ENCODE results near the gene STK40.

The STK40 gene

DNA sequence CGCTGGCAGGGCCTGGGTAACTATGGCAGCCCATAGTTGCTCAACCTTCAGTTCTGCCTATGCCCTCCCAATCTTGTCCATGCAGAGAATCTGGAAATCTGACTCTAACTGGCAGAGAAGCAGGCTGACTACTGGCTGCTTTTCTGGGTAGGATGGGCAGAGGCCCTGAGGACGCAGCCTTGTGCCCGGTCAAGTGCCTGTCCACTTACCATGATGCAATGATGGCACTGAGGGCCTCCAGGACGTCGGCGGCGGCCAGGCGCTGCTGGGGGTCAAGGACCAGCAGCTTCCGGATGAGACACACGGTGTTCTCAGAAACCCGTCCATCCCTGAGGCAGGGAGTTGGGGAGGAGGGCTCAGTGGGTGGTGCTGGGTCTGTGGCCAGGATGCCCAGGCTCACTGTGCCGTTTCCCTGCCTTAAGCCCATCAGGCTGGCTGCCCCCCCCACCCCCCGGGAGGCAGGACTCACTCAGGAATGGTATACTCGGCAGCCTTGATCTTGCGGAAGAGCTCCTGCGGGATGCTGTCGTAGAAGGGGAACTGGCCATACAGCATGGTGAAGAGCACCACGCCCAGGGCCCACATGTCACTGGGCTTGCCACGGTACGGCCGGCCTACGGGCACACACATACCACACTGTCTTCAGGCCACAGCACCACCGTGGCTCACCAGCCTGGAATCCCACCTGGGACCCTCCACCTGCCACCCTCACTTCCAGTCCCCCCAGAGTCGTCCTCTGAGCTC, 41.9 kb downstream of the STK40 start:
- DNase-seq (ENCODE audit: low read depth) = no peak

DNA sequence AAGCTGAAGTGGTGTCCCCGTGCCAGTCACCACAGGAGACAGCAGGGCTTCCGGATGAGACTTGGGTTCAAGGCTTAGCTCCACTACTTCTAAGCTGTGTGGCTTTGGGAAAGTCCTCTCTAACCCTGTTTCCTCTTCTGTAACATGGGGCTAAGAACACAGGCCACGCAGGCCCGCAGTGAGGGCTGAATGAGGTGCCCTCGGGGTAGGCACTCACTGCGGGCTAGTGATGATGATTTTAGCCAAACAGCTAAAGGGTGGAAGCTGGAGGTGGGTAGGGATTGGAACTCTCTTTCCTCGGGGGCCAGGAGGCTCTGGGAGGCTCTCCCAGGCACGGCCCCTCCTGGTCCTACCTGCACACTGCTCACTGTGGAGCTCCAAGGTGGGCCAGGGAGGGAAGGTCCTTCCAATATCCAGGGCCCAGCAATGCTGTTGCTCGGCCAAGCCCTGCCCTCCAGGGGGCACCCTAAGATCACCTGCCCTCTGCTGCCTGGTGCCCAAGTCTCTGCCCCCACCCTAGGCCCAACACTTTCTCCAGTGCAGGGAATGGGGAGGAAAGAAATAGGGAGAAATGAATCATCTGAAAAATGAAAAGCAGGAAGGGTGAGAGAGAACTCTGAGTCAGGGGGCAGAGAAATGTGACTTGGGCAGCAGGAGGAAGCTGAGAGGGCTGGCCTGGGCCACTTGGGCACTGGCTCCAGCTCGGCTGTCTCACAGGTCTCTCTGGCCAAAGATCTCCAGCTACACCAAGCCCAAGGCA, 43.1 kb downstream of the STK40 start:
- no peak for DNase-seq (ENCODE audit: low read depth)

DNA sequence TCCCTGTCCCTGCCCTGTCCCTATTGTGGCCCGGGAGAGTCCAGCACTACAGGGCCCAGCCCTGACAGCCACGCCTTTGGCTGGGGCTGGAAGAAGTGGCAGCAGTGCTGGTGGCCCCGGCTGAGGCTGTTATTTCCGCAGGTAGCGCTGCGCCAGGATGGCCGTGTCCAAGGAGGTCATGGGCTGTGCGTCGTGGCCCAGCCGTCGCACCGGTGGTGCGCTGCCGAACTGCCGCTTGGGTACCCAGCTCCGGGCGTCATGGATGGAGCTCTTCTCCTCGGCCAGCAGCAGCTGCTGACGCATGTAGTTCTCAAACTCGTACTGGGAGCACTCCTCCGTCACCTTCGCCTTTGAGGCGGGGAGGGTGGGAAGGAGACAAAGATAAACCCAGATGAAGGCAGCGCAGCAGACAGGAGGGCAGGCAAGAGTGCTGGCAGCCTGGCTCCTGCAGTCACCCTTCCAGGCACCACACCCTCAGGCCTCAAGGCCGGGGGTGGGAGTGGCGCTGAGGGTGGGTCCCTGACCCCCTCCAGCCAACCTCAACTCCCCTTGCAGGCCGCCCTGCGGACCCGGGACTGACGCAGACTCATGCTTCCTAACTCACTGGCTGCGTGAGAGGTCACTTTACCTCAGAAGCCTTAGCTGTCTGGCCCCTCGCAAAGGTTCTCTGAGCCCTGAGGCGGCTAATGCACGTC, 44.0 kb downstream of the STK40 start:
- no peak for DNase-seq (ENCODE audit: low read depth)

DNA sequence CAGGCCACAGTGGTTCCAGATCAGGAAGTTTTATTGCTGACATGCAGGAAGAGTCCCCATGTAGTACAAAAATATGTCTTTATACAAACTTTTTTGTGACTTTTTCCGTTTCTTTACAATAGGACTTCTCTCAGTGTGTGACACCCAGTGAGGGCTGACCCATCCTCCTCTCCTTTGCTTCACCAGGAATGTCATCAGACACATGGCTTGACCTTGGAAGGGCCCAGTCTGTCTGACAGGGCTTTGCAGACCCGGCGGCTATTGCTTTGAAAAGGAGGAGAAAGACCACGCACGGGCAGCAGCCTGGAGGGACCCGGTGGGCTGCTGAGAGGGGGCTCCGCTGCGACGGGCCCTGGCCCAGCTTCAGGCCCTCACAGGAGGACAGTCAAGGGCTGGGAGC, 46.1 kb downstream of the STK40 start:
- no peak for DNase-seq (ENCODE audit: low read depth)

DNA sequence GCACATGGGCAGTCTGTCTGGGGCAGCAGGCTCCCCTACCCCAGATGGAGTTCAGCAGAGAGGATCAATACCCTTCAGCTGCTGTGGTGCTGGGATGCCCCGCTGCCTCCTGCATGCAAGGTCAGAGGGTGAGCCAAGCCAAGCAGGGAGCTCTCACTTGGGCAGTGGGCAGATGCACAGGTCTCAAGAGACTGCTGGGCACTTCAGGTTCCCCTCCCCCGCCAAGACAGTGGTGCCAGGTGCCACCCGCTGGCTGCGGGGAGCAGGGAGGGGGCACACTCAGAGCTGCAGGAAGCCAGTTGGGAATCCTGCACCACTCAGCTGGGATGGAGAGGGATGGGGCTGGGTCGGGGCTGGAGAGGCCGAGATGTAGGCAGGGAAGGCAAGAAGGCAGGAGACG, 46.5 kb downstream of the STK40 start:
- DNase-seq (ENCODE audit: low read depth) = no peak

DNA sequence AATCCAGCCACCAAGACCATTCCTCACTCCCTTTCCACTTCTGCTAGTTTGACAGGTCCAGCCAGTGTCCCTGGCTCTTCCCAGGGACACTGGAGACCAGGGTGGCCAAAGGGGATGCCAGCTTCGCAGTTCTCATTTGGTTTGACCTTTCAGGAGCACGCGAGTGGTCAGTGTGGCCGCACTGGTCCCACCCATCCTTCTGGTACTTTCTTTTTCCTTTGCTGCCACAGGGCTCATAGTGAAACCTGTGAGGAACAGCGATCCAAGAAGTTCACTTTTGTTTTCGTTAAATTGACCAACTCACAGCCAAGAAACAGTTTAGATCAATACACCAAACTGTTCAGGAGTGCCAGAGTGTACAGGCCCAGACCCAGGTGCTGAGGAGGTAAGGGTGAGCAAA, 47.9 kb downstream of the STK40 start:
- DNase-seq (ENCODE audit: low read depth) = no peak

DNA sequence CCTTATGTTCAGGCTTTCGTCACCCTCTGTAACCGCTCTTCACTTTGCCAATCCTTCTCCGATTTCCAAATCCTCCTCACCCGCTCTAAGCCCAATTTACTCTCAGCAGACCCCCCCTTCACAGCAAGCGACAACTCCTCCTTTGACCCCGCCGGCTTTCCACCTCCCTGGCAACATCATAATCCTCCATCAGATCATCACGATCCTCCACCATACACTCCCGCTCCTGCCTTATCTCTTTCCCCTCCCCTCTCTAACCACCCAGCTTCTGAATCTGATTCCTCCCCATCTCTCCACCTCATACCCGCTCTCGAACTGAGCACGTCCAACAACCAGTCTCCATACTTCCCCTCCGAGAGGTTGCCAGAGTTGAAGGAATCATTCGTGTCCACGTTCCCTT, 54.8 kb downstream of the STK40 start:
- no peak for DNase-seq (ENCODE audit: low read depth)

DNA sequence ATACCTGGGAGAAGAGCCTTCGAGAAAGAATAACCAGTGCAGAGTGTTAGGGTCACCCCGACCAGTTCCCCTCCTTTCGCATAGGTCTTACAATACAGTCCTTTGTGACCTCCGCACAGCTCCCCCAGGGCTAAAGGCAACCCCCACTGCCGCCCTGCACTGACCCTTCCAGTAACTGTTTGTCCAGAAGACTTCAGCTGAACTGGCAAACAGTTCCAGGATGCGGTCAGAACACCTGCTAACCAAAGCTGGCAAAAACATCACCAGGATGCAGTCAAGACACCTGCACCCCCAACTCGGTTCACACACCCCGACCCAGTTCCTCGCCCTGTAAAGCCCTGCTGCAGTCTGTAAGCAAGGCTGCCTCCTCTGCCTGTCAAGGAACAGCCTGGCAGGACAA, 55.9 kb downstream of the STK40 start:
- no peak for DNase-seq (ENCODE audit: low read depth)

DNA sequence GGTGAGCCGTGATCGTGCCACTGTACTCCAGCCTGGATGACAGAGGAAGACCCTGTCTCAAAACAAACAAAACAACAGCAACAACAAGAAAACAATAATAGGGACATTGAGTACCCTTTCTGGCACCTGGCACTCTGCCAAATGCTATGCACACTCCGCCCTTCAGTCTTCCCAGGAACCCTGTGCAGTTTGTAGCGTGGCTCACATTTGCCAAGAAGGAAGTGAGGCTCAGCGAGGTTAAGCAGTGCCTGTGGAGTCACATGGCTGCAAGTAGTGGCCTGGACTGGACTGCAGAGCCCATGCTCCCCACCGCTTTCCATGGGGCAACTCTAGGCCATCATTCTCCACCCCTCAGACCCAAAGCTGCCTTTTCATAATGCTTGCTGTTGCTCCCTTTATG, 57.0 kb downstream of the STK40 start:
- DNase-seq (ENCODE audit: low read depth) = no peak

DNA sequence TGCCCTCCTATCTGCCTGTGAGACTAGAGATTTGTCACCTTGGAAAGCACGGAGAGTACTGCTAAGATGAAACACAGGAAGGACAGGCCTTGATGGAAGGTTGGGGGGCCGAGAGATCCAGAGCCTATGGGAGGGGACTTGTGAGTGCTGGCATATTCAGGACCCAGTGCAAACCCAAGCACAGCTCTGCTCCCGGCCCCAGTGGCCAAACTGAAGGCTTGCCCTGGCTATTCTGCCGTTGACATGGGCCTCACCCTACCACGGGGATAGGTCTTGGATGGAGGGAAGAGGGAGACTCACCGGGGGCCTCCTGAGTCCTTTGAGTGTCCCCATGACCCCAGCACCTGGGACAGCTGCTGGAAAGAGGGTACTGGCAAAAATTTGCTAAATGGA, 57.6 kb downstream of the STK40 start:
- DNase-seq (ENCODE audit: low read depth) = no peak

DNA sequence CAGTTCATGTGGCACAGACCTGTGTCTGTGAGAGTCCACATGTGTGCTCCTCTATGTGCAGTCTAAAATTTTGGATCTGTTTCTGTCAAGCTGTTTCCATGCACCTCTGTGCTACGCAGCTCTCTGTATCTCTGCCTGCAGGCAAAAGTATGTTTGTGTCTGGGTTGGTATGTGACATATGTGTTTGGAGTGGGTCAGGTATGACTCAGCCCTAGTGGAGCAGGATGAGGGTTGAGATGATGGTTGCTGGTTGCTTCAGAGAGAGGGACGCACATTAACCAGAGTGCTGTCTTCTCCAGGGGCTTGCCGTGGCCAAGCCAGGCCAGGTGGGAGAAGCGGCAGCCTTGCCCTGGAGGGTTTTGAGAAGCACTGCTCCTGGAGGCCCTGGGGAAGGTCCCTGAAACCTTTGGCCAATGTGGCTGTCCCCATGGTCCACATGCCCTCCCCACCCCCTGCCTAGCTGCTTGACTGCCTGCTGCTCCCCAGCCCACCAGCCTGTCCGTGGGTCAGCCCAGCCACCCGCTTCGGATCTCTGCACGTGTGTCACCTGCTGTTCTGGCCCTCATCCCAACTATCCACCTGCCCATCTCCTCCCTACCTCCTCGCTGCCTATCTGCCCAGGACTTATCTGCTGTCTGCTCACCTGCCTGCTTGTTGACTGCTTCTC, 58.2 kb downstream of the STK40 start:
- DNase-seq (ENCODE audit: low read depth) = no peak

DNA sequence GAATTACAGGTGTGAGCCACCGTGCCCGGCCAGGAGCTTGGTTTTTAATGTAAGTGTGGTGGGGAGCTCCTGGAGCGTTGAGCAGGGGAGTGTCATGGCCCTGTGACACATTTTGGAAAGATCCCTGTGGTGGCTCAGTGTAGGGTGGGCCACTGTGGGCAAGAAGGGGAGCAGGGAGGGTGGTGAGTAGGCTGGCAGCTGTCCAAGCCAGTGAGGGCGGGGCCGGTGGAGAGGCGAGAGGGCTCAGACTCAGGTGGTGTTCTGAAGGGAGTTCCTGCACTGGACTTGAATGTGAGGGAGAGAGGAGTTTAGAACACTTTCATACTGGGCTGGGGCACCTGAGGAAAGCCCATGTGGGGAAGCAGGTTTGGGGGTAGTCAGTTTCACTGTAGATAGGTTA, 59.2 kb downstream of the STK40 start:
- no peak for DNase-seq (ENCODE audit: low read depth)

DNA sequence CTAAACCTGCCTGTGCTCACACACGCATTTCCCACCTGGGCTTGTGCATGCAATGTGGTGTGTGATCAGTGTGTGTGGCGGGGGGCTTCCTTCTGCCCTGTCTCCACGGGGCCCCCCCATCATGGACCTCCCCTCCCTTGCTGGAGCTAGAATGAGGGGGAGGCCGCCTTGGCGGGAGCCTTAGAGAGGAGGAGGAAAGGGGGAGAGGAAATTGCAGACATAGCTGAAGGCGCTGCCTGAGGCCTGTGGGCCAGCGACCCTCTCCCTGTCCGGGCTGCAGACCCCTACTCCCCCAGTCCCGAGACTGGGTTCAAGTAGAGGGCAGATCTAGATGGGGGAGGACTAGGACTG, 61.4 kb downstream of the STK40 start:
- DNase-seq (ENCODE audit: low read depth) = no peak

DNA sequence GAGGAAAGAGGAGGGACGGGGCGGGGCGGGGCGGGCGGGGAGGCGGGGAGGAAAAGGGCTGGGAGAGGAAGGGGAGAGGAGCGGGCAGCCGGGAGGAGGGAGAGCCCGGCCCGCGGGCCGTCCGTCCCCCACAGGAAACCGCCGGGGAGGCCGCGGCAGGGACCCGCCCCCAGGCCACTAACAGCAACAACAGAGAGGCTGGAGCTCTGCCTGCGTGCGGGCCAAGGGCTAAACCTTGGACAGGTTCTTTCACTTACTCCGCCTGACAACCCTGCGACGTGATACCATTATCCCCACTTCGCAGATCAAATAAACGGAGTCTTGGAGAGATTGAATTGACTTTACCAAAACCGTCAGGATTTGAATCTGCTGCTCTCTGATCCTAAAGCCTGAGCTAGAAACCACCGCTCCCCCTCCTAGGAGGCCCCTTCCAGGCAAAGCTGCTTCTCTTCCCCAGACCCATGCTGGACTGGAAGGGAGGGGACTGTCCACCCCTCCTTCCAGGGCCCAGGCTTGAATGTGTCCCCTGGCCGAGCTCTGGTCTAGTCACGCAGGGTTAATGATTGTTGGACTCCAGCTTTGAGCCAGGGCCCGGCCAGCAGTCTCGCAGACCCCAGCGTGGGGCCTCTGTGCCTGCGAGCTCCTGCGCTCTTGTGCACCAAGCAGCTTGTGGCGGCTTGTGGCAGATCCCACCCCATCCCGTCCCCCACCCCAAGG, 61.9 kb downstream of the STK40 start, which contains the start of gene EVA1B:
TSS of gene EVA1B (minus strand) at position 10 of the 717 bp plus-strand sequence. CDS start 608 bp downstream, outside the sequence.
- peak; percentile 38 for DNase-seq (ENCODE audit: low read depth)

DNA sequence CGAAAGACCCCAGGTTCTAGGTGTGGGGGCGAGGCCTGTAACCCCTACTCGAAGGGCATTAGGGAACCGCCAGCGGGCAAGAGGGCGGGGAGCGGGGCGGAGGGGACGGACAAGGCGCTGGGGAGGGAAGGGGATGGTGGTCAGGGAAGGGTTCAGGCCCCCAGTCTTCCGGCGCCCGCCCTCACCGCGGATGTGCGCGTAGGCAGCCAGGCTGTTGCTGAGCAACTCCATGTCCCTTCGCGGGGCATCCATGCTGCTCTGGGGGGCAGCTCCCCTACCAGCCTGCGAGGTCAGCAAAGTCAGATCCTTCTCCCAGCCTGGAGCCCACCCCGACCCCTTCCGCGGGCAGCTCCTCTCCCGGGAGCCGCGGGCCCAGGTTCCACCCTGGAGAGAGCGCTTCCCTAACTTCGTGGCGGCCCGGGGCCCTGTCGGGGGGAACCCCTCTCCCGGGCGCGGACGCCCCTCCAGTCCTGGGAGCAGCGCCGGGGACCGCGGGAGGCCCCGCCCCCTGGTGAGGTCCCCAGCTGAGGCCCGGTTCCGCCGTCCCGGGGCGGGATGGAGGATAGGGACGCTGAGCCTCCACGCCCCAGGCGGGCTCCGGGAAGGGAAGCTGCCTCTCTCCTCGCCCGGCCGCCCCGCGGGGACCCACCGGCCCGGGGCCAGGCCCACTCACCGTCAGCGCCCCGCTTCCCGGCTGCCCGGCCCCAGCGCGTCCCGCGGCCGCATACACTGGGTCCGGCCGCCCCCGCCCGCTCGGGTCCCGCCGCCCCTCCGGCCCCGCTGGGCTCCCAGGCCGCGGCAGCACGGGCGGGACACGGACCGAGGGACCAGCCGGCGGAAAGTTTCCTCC, 62.7 kb downstream of the STK40 start:
- peak; percentile 47 for DNase-seq (ENCODE audit: low read depth)

DNA sequence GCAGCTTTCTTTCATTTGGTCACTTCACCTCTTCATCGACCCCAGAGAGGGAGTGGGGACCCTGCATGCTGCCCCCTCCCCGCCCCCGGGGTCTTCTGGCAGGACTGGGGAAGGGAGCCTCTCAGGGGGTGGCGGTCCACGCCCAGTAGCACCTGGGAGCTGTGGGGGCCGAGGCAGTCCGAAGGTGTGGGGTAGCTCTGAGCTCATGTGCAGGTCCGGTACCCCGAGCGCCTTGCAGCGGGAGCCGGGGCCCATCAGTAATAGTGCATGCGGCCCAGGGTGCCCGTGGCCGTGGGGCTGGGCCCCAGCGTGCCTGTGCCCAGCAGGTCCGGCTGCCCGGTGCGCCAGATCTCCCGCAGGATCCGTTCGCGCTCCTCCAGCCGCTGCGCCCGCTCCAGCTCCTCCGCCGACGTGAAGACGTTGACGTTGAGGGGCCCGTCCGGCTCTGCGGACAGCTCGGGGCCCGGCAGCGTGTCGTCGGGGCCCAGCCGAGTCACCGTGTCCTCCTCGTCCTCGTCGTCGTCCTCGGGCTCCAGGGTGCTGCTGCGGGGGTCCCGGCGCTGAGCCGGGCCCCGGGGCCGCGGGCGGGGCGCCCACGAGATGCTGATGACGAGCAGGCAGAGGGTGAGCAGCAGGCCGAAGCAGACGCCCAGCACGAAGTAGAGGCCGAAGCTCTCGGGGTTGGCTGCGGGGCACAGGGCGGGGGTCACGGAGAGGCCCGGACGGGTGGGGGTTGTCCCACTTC, 63.5 kb downstream of the STK40 start:
- DNase-seq (ENCODE audit: low read depth) = no peak

DNA sequence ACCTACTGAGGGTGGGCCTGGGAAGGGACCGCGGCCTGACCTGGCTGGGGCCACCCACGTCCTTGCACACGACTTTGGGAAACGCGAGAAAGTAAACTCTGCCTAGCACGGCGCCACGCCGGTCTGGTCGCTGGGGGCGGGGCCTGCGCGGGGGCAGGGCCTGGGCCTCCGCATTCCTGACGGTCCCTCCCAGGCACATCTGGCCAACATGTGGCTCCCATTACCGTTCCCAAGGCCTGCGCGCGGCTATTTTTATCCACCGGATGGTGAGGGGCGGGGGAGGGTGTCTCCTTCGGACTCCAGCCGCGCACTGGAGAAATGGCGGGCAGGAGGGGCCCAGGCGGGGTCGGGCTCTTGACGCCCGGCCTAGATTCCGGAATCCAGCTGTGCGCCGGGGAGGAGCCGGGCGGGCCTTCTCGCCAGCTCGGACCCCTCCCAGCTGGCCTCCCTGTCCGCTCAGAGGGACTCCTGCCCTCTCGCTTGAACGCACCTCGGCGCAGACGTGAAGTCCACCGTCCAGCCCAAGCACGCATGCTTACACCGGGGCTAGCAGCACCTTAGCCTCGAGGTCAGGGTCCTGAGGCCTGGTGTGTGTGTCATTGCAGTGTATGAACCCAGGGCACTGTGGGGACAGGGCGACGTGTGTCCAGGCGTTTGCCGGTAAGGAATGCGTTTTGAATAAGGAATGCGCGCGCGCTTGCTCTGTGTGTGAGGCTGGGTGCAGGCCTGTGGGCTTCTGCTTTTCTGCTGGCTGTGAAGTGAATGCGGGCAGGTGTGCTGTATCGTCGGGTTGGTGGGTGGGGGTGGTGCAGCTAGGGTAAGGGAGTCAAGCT, 64.4 kb downstream of the STK40 start:
- peak; percentile 40 for DNase-seq (ENCODE audit: low read depth)

DNA sequence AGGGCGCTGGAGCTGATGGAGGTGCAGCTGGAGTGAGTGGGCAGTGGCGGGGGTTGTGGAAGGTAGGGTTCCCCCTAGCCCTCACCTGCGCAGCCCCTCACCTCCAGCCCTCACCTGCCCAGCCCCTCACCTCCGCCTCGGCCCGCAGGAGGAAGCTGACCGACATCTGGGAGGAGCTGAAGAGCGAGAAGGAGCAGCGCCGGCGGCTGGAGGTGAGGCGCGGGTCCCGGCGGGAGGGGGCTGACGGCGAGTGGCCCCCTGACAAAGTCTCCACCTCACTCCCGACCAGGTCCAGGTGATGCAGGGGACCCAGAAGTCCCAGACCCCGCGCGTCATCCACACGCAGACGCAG, 65.0 kb downstream of the STK40 start:
- DNase-seq (ENCODE audit: low read depth) = no peak

DNA sequence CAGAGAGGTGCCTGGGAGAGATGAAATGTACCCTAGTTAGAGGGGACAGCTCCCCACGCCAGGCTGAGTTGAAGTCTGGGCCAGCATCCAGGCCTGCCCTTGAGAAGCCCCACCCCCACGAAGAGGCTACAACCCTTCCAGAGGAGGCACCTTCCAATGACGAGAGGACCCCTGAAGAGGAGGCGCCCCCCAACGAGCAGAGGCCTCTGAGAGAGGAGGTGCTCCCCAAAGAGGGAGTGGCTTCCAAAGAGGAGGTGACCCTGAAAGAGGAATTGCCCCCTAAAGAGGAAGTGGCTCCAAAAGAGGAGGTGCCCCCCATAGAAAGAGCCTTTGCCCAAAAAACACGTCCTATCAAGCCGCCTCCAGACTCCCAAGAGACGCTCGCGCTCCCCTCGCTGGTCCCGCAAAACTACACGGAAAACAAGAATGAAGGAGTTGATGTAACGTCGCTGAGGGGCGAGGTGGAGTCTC, 65.4 kb downstream of the STK40 start:
- no peak for DNase-seq (ENCODE audit: low read depth)

Measured in activated T-cell treated with anti-CD3 and anti-CD28 coated beads for 48 hours (primary cell).